ENCODE results near the gene SCUBE3. TPM values are rescaled to one million over a fixed set of nuclear protein-coding genes. Genes with fewer than 3 reads are reported as not detected.
A peak's percentile ranks its signal among the peaks of the same experiment; 100 is the strongest.

The SCUBE3 gene
- total and polyA plus RNA-seq, 9 of the 15 experiments (the other 6 are each of a cell fraction or from before 2014, with no cell fraction given), result 0.01 to 0.11 TPM; not detected in 7

GRCh38 chr6:35294308-35294945 lies 80.7 kb downstream of the SCUBE3 start (continued):
- TF ChIP-seq ARID2 (IDR thresholded peaks at IDR 0.05), result peak; percentile 37; the same call in 1 of the 2 replicates
- no peak for TF ChIP-seq KHSRP (IDR thresholded peaks at IDR 0.05)
- TF ChIP-seq STAG1 (CRISPR knock-in tag; IDR thresholded peaks at IDR 0.05; ENCODE audit: borderline replicate concordance), result peak; percentile 90
- TF ChIP-seq BHLHE40 (IDR thresholded peaks at IDR 0.05; ENCODE audit: low read length), result peak; percentile 25; the same call in 1 of the 2 replicates
- 0 out of 2 replicates have a peak, but pooled peaks have one; percentile 53 for TF ChIP-seq CC2D1A (IDR thresholded peaks at IDR 0.05)
- 0 out of 2 replicates have a peak, but pooled peaks have one; percentile 16 for TF ChIP-seq TEAD4 (IDR thresholded peaks at IDR 0.05; ENCODE audit: low read length)
- no peak for TF ChIP-seq TEAD4 (CRISPR knock-in tag; IDR thresholded peaks at IDR 0.05; ENCODE audit: borderline replicate concordance)
- TF ChIP-seq KLF6 (CRISPR knock-in tag; IDR thresholded peaks at IDR 0.05; ENCODE audit: borderline replicate concordance), result no peak
- TF ChIP-seq ZNF274 (IDR thresholded peaks at IDR 0.05; ENCODE audit: borderline replicate concordance, low read depth, low read length), result no peak
- TF ChIP-seq JUNB (CRISPR knock-in tag; conservative IDR thresholded peaks at IDR 0.05), result no peak
- peak; percentile 67 to 83 for TF ChIP-seq RAD21 (CRISPR knock-in tag; conservative IDR thresholded peaks at IDR 0.05 in 1 of 2, IDR thresholded peaks at IDR 0.05 in 1 of 2)
- 0 out of 2 replicates have a peak, but pooled peaks have one; percentile 17 for TF ChIP-seq DPF2 (IDR thresholded peaks at IDR 0.05)
- TF ChIP-seq MAX (CRISPR knock-in tag; IDR thresholded peaks at IDR 0.05), result peak; percentile 57
- peak; percentile 71 for TF ChIP-seq SMC3 (conservative IDR thresholded peaks at IDR 0.05; ENCODE audit: insufficient read depth, low read depth, low read length)
- TF ChIP-seq RB1 (IDR thresholded peaks at IDR 0.05; ENCODE audit: low read depth), result peak; percentile 34; the same call in 1 of the 2 replicates
- no peak for TF ChIP-seq U2AF1 (optimal IDR thresholded peaks at IDR 0.05; ENCODE audit: low read depth, low read length)
- TF ChIP-seq MCM5 (IDR thresholded peaks at IDR 0.05; ENCODE audit: low read depth), result no peak
- peak; percentile 57; the same call in 1 of the 2 replicates for TF ChIP-seq REST (IDR thresholded peaks at IDR 0.05; ENCODE audit: borderline replicate concordance)
- no peak for TF ChIP-seq REST (CRISPR knock-in tag; IDR thresholded peaks at IDR 0.05; ENCODE audit: low read depth)
- TF ChIP-seq TRIM25 (IDR thresholded peaks at IDR 0.05; ENCODE audit: borderline replicate concordance), result no peak
